Ovary (tissue), 9 donors: ENCODE results near the gene OR51Q1. TPM values are rescaled to one million over a fixed set of nuclear protein-coding genes. Genes with fewer than 3 reads are reported as not detected.

Experiments
- DNase-seq, 5 donors: peaks; one replicate each; pipeline ENCODE4 v3.0.0-alpha.2; 2019 to 2020
- H3K27ac ChIP-seq, 2 donors: fragments of 200-600 bp; one replicate each; pipeline versions ENCODE4 v1.5.1 to v1.8.0; 2019 to 2022
- H3K27me3 ChIP-seq: fragments of 200-600 bp; one replicate; pipeline ENCODE4 v1.8.0; 2022
- H3K36me3 ChIP-seq: fragments of 200-600 bp; sonication (generic); one replicate; pipeline ENCODE4 v1.5.1; 2019
- H3K4me1 ChIP-seq: one replicate; pipeline ENCODE4 v1.8.1; 2013; ENCODE audit warnings: mild to moderate bottlenecking, moderate library complexity; ENCODE audit not compliant: insufficient read depth
- H3K4me3 ChIP-seq: fragments of 200-600 bp; sonication (generic); one replicate; pipeline ENCODE4 v1.5.1; 2017
- H3K9me3 ChIP-seq, 2 donors: fragments of 200-600 bp in 1 of 2; sonication (generic) in 1 of 2; one replicate each; pipeline versions ENCODE4 v1.5.1 to v1.8.1; 2013 to 2019; ENCODE audit warnings: mild to moderate bottlenecking in 1 of 2, moderate library complexity in 1 of 2
- CTCF ChIP-seq, 3 donors: fragments of 450-650 bp in 2 of 3; fragments of 200-600 bp in 1 of 3; IDR thresholded peaks; one replicate each; pipeline versions ENCODE4 v1.5.1 to v1.8.0; 2016 to 2022; ENCODE audit warnings: antibody characterized with exemption in 3 of 3, mild to moderate bottlenecking in 1 of 3
- EP300 ChIP-seq: sonication (generic); formaldehyde crosslinking; IDR thresholded peaks from one replicate; pipeline ENCODE4 v1.6.1; 2017; ENCODE audit warnings: antibody characterized with exemption
- POLR2A ChIP-seq: fragments of 450-650 bp; IDR thresholded peaks from one replicate; pipeline ENCODE4 v1.6.1; 2017; ENCODE audit warnings: antibody characterized with exemption, mild to moderate bottlenecking, moderate library complexity
- WGBS, 3 donors: extraction: QIAGEN DNeasy Blood & Tissue Kit in 1 of 3; methylation state at CpG; one replicate each; pipeline versions ENCODE4 v1.1.5 to v1.1.7; 2013 to 2017; 5-methylcytosine and 5-hydroxymethylcytosine counted together
- intact Hi-C, 4 donors: fragments of 100-400 bp; cut with DNase I; formaldehyde crosslinking; loops; one replicate each; pipeline versions ENCODE4 v1.11.0 to v1.15.1; 2022 to 2023
- polyA plus RNA-seq, 2 donors: library from polyadenylated mRNA; stranded (reverse); fragments of 200-250 nt in 1 of 2; fragments of 350-450 nt in 1 of 2; fragmentation: Illumina TruSeq in 1 of 2; extraction: RNeasy Lipid Tissue Mini Kit (QIAGEN cat#74804) in 1 of 2; gene quantifications; one replicate each; pipeline ENCODE4 v1.2.3, GENCODE V29; 2013 to 2014
- total RNA-seq, 7 donors: library from RNA; depleted of rRNA in 2 of 7; stranded (reverse); fragments of >200 nt in 2 of 7; fragmentation: NEBNext Ultra II Directional in 3 of 7; extraction: Animal tissue kit (Norgen Biotek cat#: 25700) in 3 of 7; gene quantifications; one replicate each; pipeline versions ENCODE4 v1.1.0 to v1.2.4, GENCODE V29; 2016 to 2023
- donor health status: DM: no; HTN: no; CAD: no; lungs with moderate emphysema.
- donor health status: DM: no; HTN: no; CAD: no.
- donor health status: Bipolar disorder and iron deficiency.
- donor health status: DM: yes; HTN: yes; CAD: no.
- donor health status: DM: no; HTN: no; CAD: no.
- donor health status: DM: yes; HTN: yes; CAD: no.

Gene OR51Q1
- total and polyA plus RNA-seq, 9 donors = not detected

GRCh38 chr11:5449432-5449831, 27.5 kb downstream of the OR51Q1 start:
- H3K4me1 ChIP-seq = no peaks in the 10 kb centered on the region
- no peak overlapping the region for H3K27ac ChIP-seq
- intact Hi-C loops = no loop called here
- H3K4me3 ChIP-seq = no peak overlapping the region
- no peak for DNase-seq
- TF ChIP-seq CTCF (IDR thresholded peaks at IDR 0.05) (no peak), EP300 (no peak), POLR2A (no peak)
- no peaks in the 10 kb centered on the region for H3K36me3 ChIP-seq
- WGBS, 3 donors = 81 to 82% (median 81%) methylated on average over 4 of the region's 4 CpGs
- H3K9me3 ChIP-seq = no peaks in the 10 kb centered on the region
- H3K27me3 ChIP-seq = no peaks in the 10 kb centered on the region

- intact Hi-C loops = loop anchor here in 1 of 4 donors (10.0 kb wide), 1 partner anchor 344 kb away; the partner anchor contains the start of gene OR52N2
- Histone ChIP-seq H3K36me3 (no peaks in the 10 kb centered on the region), H3K27ac (no peak overlapping the region), H3K9me3 (no peaks in the 10 kb centered on the region), H3K4me3 (no peak overlapping the region), H3K27me3 (no peaks in the 10 kb centered on the region), H3K4me1 (no peaks in the 10 kb centered on the region)
- WGBS, 3 donors = 89 to 94% (median 93%) methylated on average over 7 to 14 of the region's 14 CpGs
- no peak for DNase-seq
- TF ChIP-seq CTCF (IDR thresholded peaks at IDR 0.05) = no peak
- TF ChIP-seq EP300 = no peak
- TF ChIP-seq POLR2A = no peak
These were observed 39.2 kb downstream of the OR51Q1 start for GRCh38 chr11:5460983-5461621.

GRCh38 chr11:5467527-5467926, 45.6 kb downstream of the OR51Q1 start:
- no peak for DNase-seq
- TF ChIP-seq CTCF (IDR thresholded peaks at IDR 0.05) (no peak), EP300 (no peak), POLR2A (no peak)
- 42 to 68% (median 44%) methylated on average over 2 of the region's 2 CpGs for WGBS, 3 donors
- H3K27me3 ChIP-seq = no peaks in the 10 kb centered on the region
- no peak overlapping the region for H3K4me3 ChIP-seq
- no peaks in the 10 kb centered on the region for H3K36me3 ChIP-seq
- intact Hi-C loops = loop anchor here in 1 of 4 donors (10.0 kb wide), 1 partner anchor 337 kb away; the partner anchor contains the start of gene OR52N2
- H3K9me3 ChIP-seq = no peaks in the 10 kb centered on the region
- no peaks in the 10 kb centered on the region for H3K4me1 ChIP-seq
- no peak overlapping the region for H3K27ac ChIP-seq

Other genes starting within 250 kb of the OR51Q1 start
- gene OR51V1, start 221.4 kb upstream of the OR51Q1 start, total RNA-seq = not detected
- gene OR51V1, start 221.4 kb upstream of the OR51Q1 start, polyA plus RNA-seq = not detected
- gene HBB, start 195.0 kb upstream of the OR51Q1 start, total RNA-seq = 100 to 1,000 TPM in 4 of 7 donors, 10 to 100 TPM in 2, 1 to 10 TPM in 1; 9.1 to 393 (median 118) TPM
- gene HBB, start 195.0 kb upstream of the OR51Q1 start, polyA plus RNA-seq = 100 to 1,000 TPM in 1 of 2 donors, 10 to 100 TPM in 1; 24.7 to 211 TPM
- 1 to 10 TPM in 2 of 7 donors, not detected in 5; 2.4 to 3.2 TPM for gene HBD, start 187.6 kb upstream of the OR51Q1 start, total RNA-seq
- not detected for gene HBD, start 187.6 kb upstream of the OR51Q1 start, polyA plus RNA-seq
- gene HBG1, start 172.3 kb upstream of the OR51Q1 start, total RNA-seq = 1 to 10 TPM in 1 of 7 donors, not detected in 6; 3.7 TPM
- not detected for gene HBG1, start 172.3 kb upstream of the OR51Q1 start, polyA plus RNA-seq
- 1 to 10 TPM in 2 of 7 donors, under 1 TPM in 3, not detected in 2; 0.37 to 9.7 (median 0.53) TPM for gene HBG2, start 167.3 kb upstream of the OR51Q1 start, total RNA-seq
- under 1 TPM in 1 of 2 donors, not detected in 1; 0.73 TPM for gene HBG2, start 167.3 kb upstream of the OR51Q1 start, polyA plus RNA-seq
- 1 to 10 TPM in 1 of 7 donors, under 1 TPM in 2, not detected in 4; 0.61 to 2.2 (median 0.63) TPM for gene HBE1, start 152.2 kb upstream of the OR51Q1 start, total RNA-seq
- under 1 TPM in 1 of 2 donors, not detected in 1; 0.38 TPM for gene HBE1, start 152.2 kb upstream of the OR51Q1 start, polyA plus RNA-seq
- gene OR51B4, start 120.2 kb upstream of the OR51Q1 start, total RNA-seq = under 1 TPM in 4 of 7 donors, not detected in 3; 0.25 to 0.63 (median 0.46) TPM
- not detected for gene OR51B4, start 120.2 kb upstream of the OR51Q1 start, polyA plus RNA-seq
- gene OR51B2, start 97.8 kb upstream of the OR51Q1 start, total RNA-seq = 1 to 10 TPM in 1 of 7 donors, under 1 TPM in 4, not detected in 2; 0.27 to 1.7 (median 0.38) TPM
- not detected for gene OR51B2, start 97.8 kb upstream of the OR51Q1 start, polyA plus RNA-seq
- 1 to 10 TPM in 4 of 7 donors, under 1 TPM in 3; 0.56 to 2.1 (median 1.1) TPM for gene OR51B5, start 78.6 kb upstream of the OR51Q1 start, total RNA-seq
- gene OR51B5, start 78.6 kb upstream of the OR51Q1 start, polyA plus RNA-seq = under 1 TPM; 0.30 to 0.47 TPM
- not detected for gene OR51B6, start 70.6 kb upstream of the OR51Q1 start, total RNA-seq
- gene OR51B6, start 70.6 kb upstream of the OR51Q1 start, polyA plus RNA-seq = not detected
- gene OR51M1, start 38.3 kb upstream of the OR51Q1 start, total RNA-seq = under 1 TPM in 1 of 7 donors, not detected in 6; 0.12 TPM
- gene OR51M1, start 38.3 kb upstream of the OR51Q1 start, polyA plus RNA-seq = under 1 TPM in 1 of 2 donors, not detected in 1; 0.08 TPM
- gene OR51I1, start 19.4 kb downstream of the OR51Q1 start, total RNA-seq = 1 to 10 TPM in 1 of 7 donors, under 1 TPM in 5, not detected in 1; 0.25 to 1.4 (median 0.66) TPM
- not detected for gene OR51I1, start 19.4 kb downstream of the OR51Q1 start, polyA plus RNA-seq
- not detected for gene OR51I2, start 27.2 kb downstream of the OR51Q1 start, total RNA-seq
- not detected for gene OR51I2, start 27.2 kb downstream of the OR51Q1 start, polyA plus RNA-seq
- not detected for gene OR52D1, start 66.6 kb downstream of the OR51Q1 start, total RNA-seq
- not detected for gene OR52D1, start 66.6 kb downstream of the OR51Q1 start, polyA plus RNA-seq
- 10 to 100 TPM in 1 of 7 donors, 1 to 10 TPM in 3, under 1 TPM in 3; 0.30 to 10.6 (median 1.0) TPM for gene UBQLN3, start 87.8 kb downstream of the OR51Q1 start, total RNA-seq
- not detected for gene UBQLN3, start 87.8 kb downstream of the OR51Q1 start, polyA plus RNA-seq
- gene UBQLNL, start 94.6 kb downstream of the OR51Q1 start, total RNA-seq = 1 to 10 TPM in 6 of 7 donors, under 1 TPM in 1; 0.50 to 3.0 (median 1.3) TPM
- gene UBQLNL, start 94.6 kb downstream of the OR51Q1 start, polyA plus RNA-seq = under 1 TPM; 0.73 to 0.87 TPM
- 1 to 10 TPM in 3 of 7 donors, under 1 TPM in 4; 0.26 to 3.6 (median 0.89) TPM for gene OR52H1, start 126.4 kb downstream of the OR51Q1 start, total RNA-seq
- gene OR52H1, start 126.4 kb downstream of the OR51Q1 start, polyA plus RNA-seq = under 1 TPM in 1 of 2 donors, not detected in 1; 0.07 TPM
- gene OR52B6, start 158.8 kb downstream of the OR51Q1 start, total RNA-seq = not detected
- gene OR52B6, start 158.8 kb downstream of the OR51Q1 start, polyA plus RNA-seq = not detected
- gene TRIM6, start 174.5 kb downstream of the OR51Q1 start, total RNA-seq = 1 to 10 TPM; 2.3 to 6.3 (median 4.2) TPM
- gene TRIM6, start 174.5 kb downstream of the OR51Q1 start, polyA plus RNA-seq = 1 to 10 TPM; 2.6 to 6.1 TPM
- gene TRIM34, start 202.9 kb downstream of the OR51Q1 start, total RNA-seq = 1 to 10 TPM; 4.7 to 8.8 (median 6.1) TPM
- gene TRIM34, start 202.9 kb downstream of the OR51Q1 start, polyA plus RNA-seq = 10 to 100 TPM in 1 of 2 donors, 1 to 10 TPM in 1; 7.2 to 16.6 TPM